ENCODE data around the gene KIRREL3. TPM values are rescaled to one million over a fixed set of nuclear protein-coding genes. Genes with fewer than 3 reads are reported as not detected.

Gene KIRREL3
- total RNA-seq, 1 donor from 2014 or later = 0.26 TPM

GRCh38 chr11:127039591-127039990, 39.0 kb upstream of the KIRREL3 start:
- no peak for TF ChIP-seq CTCF (IDR thresholded peaks at IDR 0.05; ENCODE audit: unreplicated experiment)
- Mint-ChIP-seq H3K4me3 (ENCODE audit: low read depth) (no peak overlapping the region), H3K9me3 (ENCODE audit: low read depth) (no peaks in the 10 kb centered on the region), H3K36me3 (ENCODE audit: insufficient read depth) (no peaks in the 10 kb centered on the region), H3K27ac (no peak overlapping the region), H3K27me3 (peaks cover 3% of the 10 kb centered on the region), H3K4me1 (ENCODE audit: low read depth) (peaks cover 10% of the 10 kb centered on the region)
- DNase-seq (ENCODE audit: low spot score, unreplicated experiment) = no peak

GRCh38 chr11:127037596-127037995, 37.0 kb upstream of the KIRREL3 start:
- Mint-ChIP-seq H3K9me3 (ENCODE audit: low read depth) (no peaks in the 10 kb centered on the region), H3K4me3 (ENCODE audit: low read depth) (no peak overlapping the region), H3K27me3 (peaks cover 3% of the 10 kb centered on the region), H3K27ac (no peak overlapping the region), H3K36me3 (ENCODE audit: insufficient read depth) (no peaks in the 10 kb centered on the region), H3K4me1 (ENCODE audit: low read depth) (peaks cover 7% of the 10 kb centered on the region)
- DNase-seq (ENCODE audit: low spot score, unreplicated experiment) = no peak
- no peak for TF ChIP-seq CTCF (IDR thresholded peaks at IDR 0.05; ENCODE audit: unreplicated experiment)

- Mint-ChIP-seq H3K4me3 (ENCODE audit: low read depth) (no peak overlapping the region), H3K4me1 (ENCODE audit: low read depth) (peaks cover 7% of the 10 kb centered on the region), H3K9me3 (ENCODE audit: low read depth) (no peaks in the 10 kb centered on the region), H3K27ac (no peak overlapping the region), H3K36me3 (ENCODE audit: insufficient read depth) (no peaks in the 10 kb centered on the region), H3K27me3 (peaks cover 3% of the 10 kb centered on the region)
- no peak for TF ChIP-seq CTCF (IDR thresholded peaks at IDR 0.05; ENCODE audit: unreplicated experiment)
- DNase-seq (ENCODE audit: low spot score, unreplicated experiment) = no peak
Observed at GRCh38 chr11:127037001-127037400, 36.4 kb upstream of the KIRREL3 start.

GRCh38 chr11:127035824-127036223, 35.3 kb upstream of the KIRREL3 start:
- no peak overlapping the region for H3K4me3 Mint-ChIP-seq (ENCODE audit: low read depth)
- H3K27me3 Mint-ChIP-seq = peaks cover 3% of the 10 kb centered on the region
- no peaks in the 10 kb centered on the region for H3K9me3 Mint-ChIP-seq (ENCODE audit: low read depth)
- peaks cover 7% of the 10 kb centered on the region for H3K4me1 Mint-ChIP-seq (ENCODE audit: low read depth)
- H3K27ac Mint-ChIP-seq = no peak overlapping the region
- DNase-seq (ENCODE audit: low spot score, unreplicated experiment) = no peak
- no peak for TF ChIP-seq CTCF (IDR thresholded peaks at IDR 0.05; ENCODE audit: unreplicated experiment)
- no peaks in the 10 kb centered on the region for H3K36me3 Mint-ChIP-seq (ENCODE audit: insufficient read depth)

GRCh38 chr11:127034973-127035372, 34.4 kb upstream of the KIRREL3 start:
- no peak for DNase-seq (ENCODE audit: low spot score, unreplicated experiment)
- H3K9me3 Mint-ChIP-seq (ENCODE audit: low read depth) = no peaks in the 10 kb centered on the region
- no peaks in the 10 kb centered on the region for H3K36me3 Mint-ChIP-seq (ENCODE audit: insufficient read depth)
- peaks cover 5% of the 10 kb centered on the region for H3K27me3 Mint-ChIP-seq
- H3K27ac Mint-ChIP-seq = no peak overlapping the region
- H3K4me1 Mint-ChIP-seq (ENCODE audit: low read depth) = peaks cover 7% of the 10 kb centered on the region
- no peak for TF ChIP-seq CTCF (IDR thresholded peaks at IDR 0.05; ENCODE audit: unreplicated experiment)
- H3K4me3 Mint-ChIP-seq (ENCODE audit: low read depth) = no peak overlapping the region

Data from progenitor cell of endocrine pancreas (in vitro differentiated cells).